Activated CD8-positive, alpha-beta memory T cell treated with anti-CD3 and anti-CD28 coated beads for 24 hours (primary cell): ENCODE results near the gene OPA1.

Experiments
- DNase-seq: peaks from one replicate; pipeline ENCODE4 v3.0.0-alpha.2; 2020

Gene OPA1

GRCh38 chr3:193711964-193712598 lies 119.1 kb downstream of the OPA1 start:
- no peak for DNase-seq

- no peak for DNase-seq
Measured at GRCh38 chr3:193712938-193713337, 119.9 kb downstream of the OPA1 start.

GRCh38 chr3:193714523-193715137 lies 121.6 kb downstream of the OPA1 start:
- DNase-seq, result no peak

- no peak for DNase-seq
Measured at GRCh38 chr3:193716150-193716549, 123.1 kb downstream of the OPA1 start.

GRCh38 chr3:193719735-193720134 lies 126.7 kb downstream of the OPA1 start:
- DNase-seq, result no peak

- DNase-seq, result no peak
Measured at GRCh38 chr3:193720169-193720568, 127.2 kb downstream of the OPA1 start.

GRCh38 chr3:193722566-193722965 lies 129.6 kb downstream of the OPA1 start:
- DNase-seq, result no peak

- DNase-seq, result no peak
Measured at GRCh38 chr3:193727089-193727488, 134.1 kb downstream of the OPA1 start.

GRCh38 chr3:193728429-193729087 lies 135.6 kb downstream of the OPA1 start:
- no peak for DNase-seq

GRCh38 chr3:193729088-193729465 lies 136.1 kb downstream of the OPA1 start:
- DNase-seq, result no peak

- no peak for DNase-seq
Measured at GRCh38 chr3:193729601-193730000, 136.6 kb downstream of the OPA1 start.

GRCh38 chr3:193730511-193730910 lies 137.5 kb downstream of the OPA1 start:
- no peak for DNase-seq

GRCh38 chr3:193730976-193731375 lies 138.0 kb downstream of the OPA1 start:
- no peak for DNase-seq

GRCh38 chr3:193731656-193732055 lies 138.6 kb downstream of the OPA1 start:
- DNase-seq, result no peak

- DNase-seq, result no peak
Measured at GRCh38 chr3:193732391-193732790, 139.4 kb downstream of the OPA1 start.

- DNase-seq, result no peak
Measured at GRCh38 chr3:193732827-193733226, 139.8 kb downstream of the OPA1 start.

- DNase-seq, result no peak
Measured at GRCh38 chr3:193734737-193735366, 141.8 kb downstream of the OPA1 start.

- DNase-seq, result no peak
Measured at GRCh38 chr3:193735850-193736249, 142.8 kb downstream of the OPA1 start.

- DNase-seq, result no peak
Measured at GRCh38 chr3:193736616-193737015, 143.6 kb downstream of the OPA1 start.

GRCh38 chr3:193737191-193737751 lies 144.3 kb downstream of the OPA1 start:
- no peak for DNase-seq

- DNase-seq, result no peak
Measured at GRCh38 chr3:193742628-193743027, 149.6 kb downstream of the OPA1 start.

- DNase-seq, result no peak
Measured at GRCh38 chr3:193743702-193744047, 150.7 kb downstream of the OPA1 start.

- DNase-seq, result no peak
Measured at GRCh38 chr3:193744048-193744821, 151.2 kb downstream of the OPA1 start.
